Activated CD4-positive, alpha-beta T cell treated with anti-CD3 and anti-CD28 coated beads, Interleukin-2, amount 10 ng/mL, durations not matched to agents 7 days and 5 days (primary cell): ENCODE data around the gene UGT2B17. TPM values are rescaled to one million over a fixed set of nuclear protein-coding genes. Genes with fewer than 3 reads are reported as not detected.
"Not testable (repeated sequence)": the region's sequence is repeated elsewhere in the genome, so short reads cannot be mapped to it uniquely, and the experiment has no call there.

Source experiments
- CTCF ChIA-PET: fragments of 350-600 bp; sonication (Branson Sonifier 250); formaldehyde crosslinking; loops from one replicate; lab custom pipeline; 2021; ENCODE audit warnings: antibody characterized with exemption; lab: Charles Lee
- POLR2A ChIA-PET: fragments of 350-600 bp; sonication (Branson Sonifier 250); formaldehyde crosslinking; loops from one replicate; lab custom pipeline; 2021; ENCODE audit warnings: antibody characterized with exemption; lab: Charles Lee
- DNase-seq: peaks from one replicate; pipeline ENCODE4 v3.0.0-alpha.2; 2020
- H3K27ac Mint-ChIP-seq: one replicate; pipeline ENCODE4 v1.8.0; 2021; ENCODE audit warnings: mild to moderate bottlenecking, moderate library complexity, mixed read lengths
- H3K27me3 Mint-ChIP-seq: one replicate; pipeline ENCODE4 v1.8.0; 2021; ENCODE audit warnings: mixed read lengths
- H3K36me3 Mint-ChIP-seq: one replicate; pipeline ENCODE4 v1.8.0; 2021; ENCODE audit warnings: low read depth, mixed read lengths
- H3K4me1 Mint-ChIP-seq: one replicate; pipeline ENCODE4 v1.8.0; 2021; ENCODE audit warnings: mixed read lengths
- H3K4me3 Mint-ChIP-seq: one replicate; pipeline ENCODE4 v1.8.0; 2021; ENCODE audit warnings: mild to moderate bottlenecking, moderate library complexity, mixed read lengths
- H3K9me3 Mint-ChIP-seq: one replicate; pipeline ENCODE4 v1.8.0; 2021; ENCODE audit warnings: mixed read lengths
- total RNA-seq, 2 experiments: library from RNA; stranded (reverse); gene quantifications; one replicate each; pipeline ENCODE4 v1.2.3, GENCODE V29; 2021

Gene UGT2B17
- total RNA-seq = not detected

GRCh38 chr4:68576272-68577125 lies at the start of gene UGT2B17:
Gene UGT2B17 (minus strand): TSS chr4:68576322. CDS start chr4:68568484, 7,838 bp downstream.
- no peak for DNase-seq
- POLR2A ChIA-PET = no interaction called here

GRCh38 chr4:68622731-68623130 lies 46.6 kb upstream of the UGT2B17 start:
- H3K27me3 Mint-ChIP-seq, POLR2A ChIA-PET, H3K4me3 Mint-ChIP-seq, H3K36me3 Mint-ChIP-seq, H3K27ac Mint-ChIP-seq, H3K4me1 Mint-ChIP-seq, DNase-seq, CTCF ChIA-PET, H3K9me3 Mint-ChIP-seq: not testable (repeated sequence)

More at GRCh38 chr4:68576272-68577125, at the start of gene UGT2B17:
- no peaks in the 10 kb centered on the region for H3K27me3 Mint-ChIP-seq
- no peak within 1 kb of the TSS for H3K4me3 Mint-ChIP-seq
- CTCF ChIA-PET = no interaction called here
- H3K27ac Mint-ChIP-seq = no peak within 1 kb of the TSS
- H3K4me1 Mint-ChIP-seq = no peaks in the 10 kb centered on the region
- no peaks in the 10 kb centered on the region for H3K36me3 Mint-ChIP-seq
- no peaks in the 10 kb centered on the region for H3K9me3 Mint-ChIP-seq

GRCh38 chr4:68617003-68617698 lies 41.0 kb upstream of the UGT2B17 start:
- no peak overlapping the region for H3K27ac Mint-ChIP-seq
- H3K27me3 Mint-ChIP-seq = no peaks in the 10 kb centered on the region
- ChIA-PET CTCF (no interaction called here), POLR2A (no interaction called here)
- H3K4me3 Mint-ChIP-seq = no peak overlapping the region
- no peak for DNase-seq
- no peaks in the 10 kb centered on the region for H3K36me3 Mint-ChIP-seq
- no peaks in the 10 kb centered on the region for H3K4me1 Mint-ChIP-seq
- no peaks in the 10 kb centered on the region for H3K9me3 Mint-ChIP-seq

GRCh38 chr4:68615699-68616422 lies 39.7 kb upstream of the UGT2B17 start:
- ChIA-PET POLR2A (no interaction called here), CTCF (no interaction called here)

GRCh38 chr4:68613752-68614151 lies 37.6 kb upstream of the UGT2B17 start:
- ChIA-PET CTCF (no interaction called here), POLR2A (no interaction called here)

More at GRCh38 chr4:68615699-68616422, 39.7 kb upstream of the UGT2B17 start:
- Mint-ChIP-seq H3K4me1 (no peaks in the 10 kb centered on the region), H3K36me3 (no peaks in the 10 kb centered on the region), H3K4me3 (no peak overlapping the region), H3K27ac (no peak overlapping the region), H3K9me3 (no peaks in the 10 kb centered on the region), H3K27me3 (no peaks in the 10 kb centered on the region)
- no peak for DNase-seq

GRCh38 chr4:68606240-68606639 lies 30.1 kb upstream of the UGT2B17 start:
- H3K4me3 Mint-ChIP-seq = no peak overlapping the region
- H3K27me3 Mint-ChIP-seq = no peaks in the 10 kb centered on the region
- CTCF ChIA-PET = no interaction called here

More at GRCh38 chr4:68613752-68614151, 37.6 kb upstream of the UGT2B17 start:
- no peak overlapping the region for H3K27ac Mint-ChIP-seq
- no peak for DNase-seq
- H3K4me1 Mint-ChIP-seq = no peaks in the 10 kb centered on the region
- H3K36me3 Mint-ChIP-seq = no peaks in the 10 kb centered on the region
- no peaks in the 10 kb centered on the region for H3K9me3 Mint-ChIP-seq
- H3K4me3 Mint-ChIP-seq = no peak overlapping the region
- H3K27me3 Mint-ChIP-seq = no peaks in the 10 kb centered on the region

GRCh38 chr4:68599150-68599549 lies 23.0 kb upstream of the UGT2B17 start:
- Mint-ChIP-seq H3K27me3 (no peaks in the 10 kb centered on the region), H3K9me3 (no peaks in the 10 kb centered on the region), H3K36me3 (no peaks in the 10 kb centered on the region), H3K4me1 (no peaks in the 10 kb centered on the region), H3K4me3 (no peak overlapping the region), H3K27ac (no peak overlapping the region)
- CTCF ChIA-PET = no interaction called here
- DNase-seq = no peak
- POLR2A ChIA-PET = no interaction called here

More at GRCh38 chr4:68606240-68606639, 30.1 kb upstream of the UGT2B17 start:
- Mint-ChIP-seq H3K4me1 (no peaks in the 10 kb centered on the region), H3K36me3 (no peaks in the 10 kb centered on the region), H3K27ac (no peak overlapping the region), H3K9me3 (no peaks in the 10 kb centered on the region)
- POLR2A ChIA-PET = no interaction called here
- no peak for DNase-seq

GRCh38 chr4:68597482-68597881 lies 21.4 kb upstream of the UGT2B17 start:
- Mint-ChIP-seq H3K4me3 (no peak overlapping the region), H3K27me3 (no peaks in the 10 kb centered on the region), H3K36me3 (no peaks in the 10 kb centered on the region), H3K27ac (no peak overlapping the region), H3K9me3 (no peaks in the 10 kb centered on the region), H3K4me1 (no peaks in the 10 kb centered on the region)
- POLR2A ChIA-PET = no interaction called here
- no peak for DNase-seq
- CTCF ChIA-PET = no interaction called here

GRCh38 chr4:68594678-68595077 lies 18.6 kb upstream of the UGT2B17 start:
- ChIA-PET POLR2A (no interaction called here), CTCF (no interaction called here)
- DNase-seq = no peak
- Mint-ChIP-seq H3K4me3 (no peak overlapping the region), H3K27ac (no peak overlapping the region), H3K36me3 (no peaks in the 10 kb centered on the region), H3K9me3 (no peaks in the 10 kb centered on the region), H3K4me1 (no peaks in the 10 kb centered on the region), H3K27me3 (no peaks in the 10 kb centered on the region)

- Mint-ChIP-seq H3K27me3 (no peaks in the 10 kb centered on the region), H3K4me1 (no peaks in the 10 kb centered on the region), H3K36me3 (no peaks in the 10 kb centered on the region), H3K27ac (no peak overlapping the region), H3K4me3 (no peak overlapping the region), H3K9me3 (no peaks in the 10 kb centered on the region)
- CTCF ChIA-PET = no interaction called here
- POLR2A ChIA-PET = no interaction called here
- DNase-seq = no peak
Measured at GRCh38 chr4:68593112-68593511, 17.0 kb upstream of the UGT2B17 start.

GRCh38 chr4:68592673-68593072 lies 16.6 kb upstream of the UGT2B17 start:
- DNase-seq = no peak
- H3K4me3 Mint-ChIP-seq = no peak overlapping the region
- POLR2A ChIA-PET = no interaction called here
- H3K27ac Mint-ChIP-seq = no peak overlapping the region
- CTCF ChIA-PET = no interaction called here
- no peaks in the 10 kb centered on the region for H3K27me3 Mint-ChIP-seq
- no peaks in the 10 kb centered on the region for H3K36me3 Mint-ChIP-seq
- H3K4me1 Mint-ChIP-seq = no peaks in the 10 kb centered on the region
- H3K9me3 Mint-ChIP-seq = no peaks in the 10 kb centered on the region

GRCh38 chr4:68591204-68591603 lies 15.1 kb upstream of the UGT2B17 start:
- Mint-ChIP-seq H3K27ac (no peak overlapping the region), H3K9me3 (no peaks in the 10 kb centered on the region), H3K27me3 (no peaks in the 10 kb centered on the region), H3K4me1 (no peaks in the 10 kb centered on the region), H3K36me3 (no peaks in the 10 kb centered on the region), H3K4me3 (no peak overlapping the region)
- DNase-seq = no peak
- ChIA-PET POLR2A (no interaction called here), CTCF (no interaction called here)

GRCh38 chr4:68589790-68590189 lies 13.7 kb upstream of the UGT2B17 start:
- no peak for DNase-seq
- H3K36me3 Mint-ChIP-seq = no peaks in the 10 kb centered on the region
- POLR2A ChIA-PET = no interaction called here
- H3K27me3 Mint-ChIP-seq = no peaks in the 10 kb centered on the region
- no peak overlapping the region for H3K4me3 Mint-ChIP-seq
- H3K9me3 Mint-ChIP-seq = no peaks in the 10 kb centered on the region
- no peaks in the 10 kb centered on the region for H3K4me1 Mint-ChIP-seq
- CTCF ChIA-PET = no interaction called here
- H3K27ac Mint-ChIP-seq = no peak overlapping the region
